Mononuclear cell (primary cell): ENCODE data around the gene LSAMP. TPM values are rescaled to one million over a fixed set of nuclear protein-coding genes. Genes with fewer than 3 reads are reported as not detected.

Source experiments
- H3K27me3 ChIP-seq: 2 replicates; pipeline ENCODE4 v1.6.0; 2011; ENCODE audit warnings: low read length, control low read depth; ENCODE audit not compliant: insufficient read depth
- H3K4me1 ChIP-seq: 2 replicates; pipeline ENCODE4 v1.5.1; 2011; ENCODE audit warnings: mild to moderate bottlenecking, low read length, control low read depth; ENCODE audit not compliant: insufficient read depth
- H3K4me3 ChIP-seq: 2 replicates; pipeline ENCODE4 v1.5.1; 2011; ENCODE audit warnings: mild to moderate bottlenecking, low read length, moderate library complexity
- H3K9me3 ChIP-seq: 2 replicates; pipeline ENCODE4 v1.5.1; 2011; ENCODE audit warnings: low read depth, mild to moderate bottlenecking, control low read depth, low read length
- total RNA-seq: library from RNA; depleted of rRNA; stranded (reverse); fragments of >200 nt; gene quantifications from one replicate; pipeline ENCODE4 v1.2.3, GENCODE V29; 2012

LSAMP gene
- total RNA-seq, 1 donor: not detected

DNA sequence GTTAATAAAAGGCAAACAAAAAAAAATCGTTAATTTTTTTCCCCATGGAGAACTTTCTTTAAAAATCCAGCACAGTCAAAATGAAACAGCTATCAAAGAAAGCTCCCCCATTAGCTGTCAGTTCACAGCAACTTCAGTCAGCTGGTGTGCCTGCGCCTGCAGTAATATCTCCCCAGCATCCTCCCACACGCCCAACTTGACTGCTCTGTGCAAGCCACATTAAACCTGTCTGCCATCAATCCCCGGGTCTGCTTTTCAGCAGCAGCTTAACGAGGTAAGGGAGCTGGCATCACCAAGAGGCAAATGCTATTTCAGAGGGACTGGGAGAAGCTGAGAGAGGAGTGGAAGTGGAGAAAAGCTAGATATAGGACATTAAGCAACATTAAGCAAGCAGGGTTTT is 484.5 kb downstream of the LSAMP start:
- Histone ChIP-seq H3K9me3 (no peaks in the 10 kb centered on the region), H3K27me3 (no peaks in the 10 kb centered on the region), H3K4me3 (no peak overlapping the region), H3K4me1 (no peaks in the 10 kb centered on the region)

DNA sequence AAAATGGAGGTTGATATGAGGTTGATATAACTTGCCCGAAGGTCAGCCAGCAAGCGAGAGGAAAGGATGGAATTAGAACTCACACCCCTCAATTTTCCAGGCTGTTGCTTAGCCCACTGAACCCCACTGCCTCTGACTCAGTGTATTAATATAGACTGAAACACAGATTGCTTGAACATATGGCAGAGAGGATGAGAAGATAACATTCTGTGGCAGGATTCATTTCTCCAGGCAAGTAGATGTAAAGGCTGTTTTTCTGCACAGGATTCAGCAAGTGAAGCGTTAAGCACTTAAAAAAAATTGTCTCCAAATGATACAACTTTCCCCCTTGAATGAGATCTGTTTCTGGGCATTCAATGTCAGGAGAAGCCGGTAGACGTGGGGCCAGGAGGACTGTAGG is 486.8 kb downstream of the LSAMP start:
- no peaks in the 10 kb centered on the region for H3K4me1 ChIP-seq
- H3K27me3 ChIP-seq: no peaks in the 10 kb centered on the region
- no peaks in the 10 kb centered on the region for H3K9me3 ChIP-seq
- H3K4me3 ChIP-seq: no peak overlapping the region

- no peak overlapping the region for H3K4me3 ChIP-seq
Observed at GRCh38 chr3:115947325-115947724, 498.0 kb downstream of the LSAMP start.

GRCh38 chr3:115943579-115943978 is 501.7 kb downstream of the LSAMP start:
- Histone ChIP-seq H3K4me1 (no peaks in the 10 kb centered on the region), H3K9me3 (no peaks in the 10 kb centered on the region), H3K27me3 (no peaks in the 10 kb centered on the region), H3K4me3 (no peak overlapping the region)

More at GRCh38 chr3:115947325-115947724, 498.0 kb downstream of the LSAMP start:
- Histone ChIP-seq H3K9me3 (no peaks in the 10 kb centered on the region), H3K27me3 (no peaks in the 10 kb centered on the region), H3K4me1 (no peaks in the 10 kb centered on the region)

DNA sequence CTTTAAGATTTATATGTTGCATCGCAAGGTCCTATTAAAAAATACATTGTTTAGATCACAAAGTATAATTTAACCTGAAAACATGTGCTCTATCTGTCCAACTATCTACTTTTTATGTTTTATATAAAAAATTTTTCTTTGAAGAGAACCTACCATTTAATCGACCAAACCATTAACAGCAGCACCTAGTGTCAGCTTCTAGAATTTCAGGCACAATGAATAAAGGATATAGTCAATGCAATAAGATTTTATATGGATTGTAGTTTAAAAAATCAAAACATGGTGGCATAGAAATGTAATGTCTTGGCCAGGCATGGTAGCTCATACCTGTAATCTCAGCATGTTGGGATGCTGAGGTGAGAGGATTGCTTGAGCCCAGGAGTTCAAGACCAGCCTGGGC is 508.2 kb downstream of the LSAMP start:
- Histone ChIP-seq H3K9me3 (no peaks in the 10 kb centered on the region), H3K4me1 (no peaks in the 10 kb centered on the region), H3K4me3 (no peak overlapping the region), H3K27me3 (no peaks in the 10 kb centered on the region)

- no peaks in the 10 kb centered on the region for H3K4me1 ChIP-seq
- no peak overlapping the region for H3K4me3 ChIP-seq
- H3K9me3 ChIP-seq: no peaks in the 10 kb centered on the region
- H3K27me3 ChIP-seq: no peaks in the 10 kb centered on the region
Observed at GRCh38 chr3:115932807-115933206, 512.5 kb downstream of the LSAMP start.

- Histone ChIP-seq H3K4me3 (no peak overlapping the region), H3K4me1 (no peaks in the 10 kb centered on the region), H3K27me3 (no peaks in the 10 kb centered on the region), H3K9me3 (no peaks in the 10 kb centered on the region)
Observed at GRCh38 chr3:115931581-115931980, 513.7 kb downstream of the LSAMP start.

- Histone ChIP-seq H3K4me1 (no peaks in the 10 kb centered on the region), H3K9me3 (no peaks in the 10 kb centered on the region), H3K4me3 (no peak overlapping the region), H3K27me3 (no peaks in the 10 kb centered on the region)
Observed at GRCh38 chr3:115930922-115931321, 514.4 kb downstream of the LSAMP start.

DNA sequence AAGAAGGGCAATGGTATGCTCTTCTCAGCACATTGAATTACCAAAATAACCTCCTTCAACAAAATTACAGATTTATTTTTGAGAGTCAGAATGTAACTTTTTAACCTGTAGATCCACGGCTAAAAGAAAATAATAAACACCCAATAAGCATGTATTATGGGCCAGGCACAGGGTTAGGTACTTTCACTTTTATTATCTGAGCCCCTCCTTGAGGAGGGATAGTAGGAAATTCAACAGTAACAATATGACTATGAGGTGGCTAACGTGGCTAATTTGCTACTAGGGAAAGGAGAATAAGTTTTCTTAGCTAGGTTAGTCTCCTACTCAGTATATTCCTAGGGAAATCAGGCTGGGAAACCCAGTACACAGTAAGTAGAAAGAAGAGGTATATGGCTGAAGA is 515.1 kb downstream of the LSAMP start:
- no peaks in the 10 kb centered on the region for H3K4me1 ChIP-seq
- H3K9me3 ChIP-seq: no peaks in the 10 kb centered on the region
- no peak overlapping the region for H3K4me3 ChIP-seq
- H3K27me3 ChIP-seq: no peaks in the 10 kb centered on the region

- no peaks in the 10 kb centered on the region for H3K4me1 ChIP-seq
- no peak overlapping the region for H3K4me3 ChIP-seq
- no peaks in the 10 kb centered on the region for H3K9me3 ChIP-seq
- no peaks in the 10 kb centered on the region for H3K27me3 ChIP-seq
Observed at GRCh38 chr3:115928376-115928775, 516.9 kb downstream of the LSAMP start.

DNA sequence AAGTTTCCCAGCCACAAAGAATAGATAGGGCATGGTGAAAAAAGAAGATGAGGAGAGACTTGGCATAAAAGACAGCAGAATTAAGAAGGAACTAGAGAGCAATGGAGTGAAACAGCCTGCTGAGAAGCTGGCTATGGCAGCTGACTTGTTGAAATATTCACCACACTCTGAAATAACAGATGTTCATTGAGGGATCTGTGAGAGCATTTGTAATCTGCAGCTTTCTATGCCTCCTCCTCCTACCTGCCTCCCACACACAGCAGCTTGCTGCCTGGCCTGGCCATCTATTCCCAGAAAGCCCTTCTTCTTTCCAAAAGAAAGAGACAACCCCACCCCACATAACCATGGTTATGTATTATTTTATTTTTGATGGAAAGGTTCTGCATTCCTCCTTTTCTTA is 518.1 kb downstream of the LSAMP start:
- Histone ChIP-seq H3K4me3 (no peak overlapping the region), H3K27me3 (no peaks in the 10 kb centered on the region), H3K9me3 (no peaks in the 10 kb centered on the region), H3K4me1 (no peaks in the 10 kb centered on the region)

DNA sequence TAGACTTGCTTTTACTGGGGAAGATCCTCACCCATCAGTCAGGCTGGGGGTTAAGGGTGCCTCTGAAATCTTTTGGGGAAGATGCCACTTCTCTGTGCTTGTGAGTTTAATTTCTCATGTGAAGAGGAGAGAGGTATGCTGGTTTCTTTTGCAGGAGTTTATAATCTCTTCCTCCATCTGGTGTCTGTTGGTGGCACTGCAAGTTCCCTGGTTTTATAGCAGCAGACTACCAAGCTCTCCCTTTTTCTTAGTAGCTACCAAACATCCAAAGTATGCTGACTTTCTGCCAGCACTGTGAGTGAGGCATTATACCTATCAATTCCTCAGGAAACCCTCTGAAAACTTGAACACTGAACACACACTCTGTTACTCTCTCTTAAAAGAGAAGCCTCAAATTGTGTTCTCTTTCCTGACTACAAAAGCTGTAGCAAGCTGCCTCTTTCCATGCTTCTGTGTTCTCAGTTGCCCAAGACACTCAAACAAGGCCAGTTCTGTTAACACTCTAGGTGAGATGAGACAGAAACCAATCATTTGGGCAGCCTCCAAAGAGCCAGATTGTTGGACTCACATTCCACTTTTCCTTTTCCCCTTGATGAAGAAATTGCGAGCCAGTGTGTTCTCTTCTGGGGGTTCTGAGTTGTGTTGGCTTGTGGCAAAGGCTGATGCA is 522.5 kb downstream of the LSAMP start:
- Histone ChIP-seq H3K9me3 (peaks cover 5% of the 10 kb centered on the region), H3K27me3 (no peaks in the 10 kb centered on the region), H3K4me3 (no peak overlapping the region), H3K4me1 (no peaks in the 10 kb centered on the region)

- no peaks in the 10 kb centered on the region for H3K4me1 ChIP-seq
- no peaks in the 10 kb centered on the region for H3K27me3 ChIP-seq
- H3K4me3 ChIP-seq: no peak overlapping the region
- H3K9me3 ChIP-seq: peaks cover 5% of the 10 kb centered on the region
Observed at GRCh38 chr3:115921711-115922110, 523.6 kb downstream of the LSAMP start.

DNA sequence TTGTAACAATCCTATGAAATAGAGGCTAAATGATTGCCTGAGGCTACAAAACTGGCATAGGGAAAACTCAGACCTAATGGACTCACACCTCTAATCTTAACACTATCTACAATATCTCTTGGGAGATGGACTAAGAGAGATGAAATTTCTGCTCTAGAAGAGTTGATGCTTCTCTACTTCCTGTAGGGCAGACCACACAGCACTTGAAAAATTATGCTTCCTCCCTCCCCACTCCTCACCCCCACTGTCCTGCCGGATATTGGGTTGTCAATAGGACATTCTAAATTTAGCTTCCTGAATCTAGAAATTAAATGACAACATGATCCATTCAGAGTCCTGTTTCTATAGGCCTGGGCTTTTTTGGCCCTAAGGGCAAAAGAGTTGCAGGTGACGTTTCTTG is 526.4 kb downstream of the LSAMP start:
- no peak overlapping the region for H3K4me3 ChIP-seq
- H3K4me1 ChIP-seq: no peaks in the 10 kb centered on the region
- peaks cover 5% of the 10 kb centered on the region for H3K9me3 ChIP-seq
- no peaks in the 10 kb centered on the region for H3K27me3 ChIP-seq

DNA sequence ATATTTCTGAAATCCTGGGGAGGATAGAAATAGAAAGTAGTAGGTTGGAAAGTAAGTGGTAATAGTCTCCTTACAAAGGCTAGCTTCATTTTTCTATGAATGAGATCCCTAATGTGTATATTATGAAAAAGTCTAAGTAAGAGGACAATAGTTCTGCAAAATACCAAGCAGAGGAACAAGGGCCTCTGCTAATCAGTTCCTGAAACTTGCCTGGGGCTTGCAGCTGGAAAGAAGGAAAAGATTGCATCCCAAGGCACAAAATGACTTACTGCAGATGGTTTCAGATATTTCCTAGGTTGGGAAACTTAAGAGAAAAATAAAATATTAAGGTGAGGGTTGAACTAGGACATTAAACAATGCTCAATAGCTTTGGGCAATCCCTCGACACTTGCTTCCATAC is 528.4 kb downstream of the LSAMP start:
- Histone ChIP-seq H3K27me3 (no peaks in the 10 kb centered on the region), H3K4me3 (no peak overlapping the region), H3K4me1 (no peaks in the 10 kb centered on the region), H3K9me3 (peaks cover 3% of the 10 kb centered on the region)

- Histone ChIP-seq H3K4me3 (no peak overlapping the region), H3K4me1 (no peaks in the 10 kb centered on the region), H3K27me3 (no peaks in the 10 kb centered on the region), H3K9me3 (no peaks in the 10 kb centered on the region)
Observed at GRCh38 chr3:115915061-115915460, 530.2 kb downstream of the LSAMP start.
